MM.1S (cell line): ENCODE data around the gene TMC4.

Source experiments
- DNase-seq: peaks from one replicate; pipeline ENCODE4 v3.0.0-alpha.2; 2015
- H2AFZ ChIP-seq: fragments of 300-600 bp; sonication (generic); 2 replicates; pipeline ENCODE4 v1.6.0; 2016; ENCODE audit warnings: antibody characterized with exemption, low read length
- H3F3A ChIP-seq: fragments of 300-600 bp; sonication (generic); 2 replicates; pipeline ENCODE4 v1.6.1; 2016; ENCODE audit warnings: mild to moderate bottlenecking, antibody characterized with exemption, low read length, moderate library complexity, mixed read lengths; ENCODE audit not compliant: insufficient read depth
- H3K27ac ChIP-seq: fragments of 300-600 bp; sonication (generic); 2 replicates; pipeline ENCODE4 v1.5.1; 2016; ENCODE audit warnings: mild to moderate bottlenecking, low read length
- H3K27me3 ChIP-seq: fragments of 300-600 bp; sonication (generic); replicated peaks from 2 replicates; pipeline ENCODE4 v1.6.0; 2016; ENCODE audit warnings: low read length; ENCODE audit not compliant: insufficient read depth
- H3K36me3 ChIP-seq: fragments of 300-600 bp; sonication (generic); replicated peaks from 2 replicates; pipeline ENCODE4 v1.6.1; 2016; ENCODE audit warnings: mild to moderate bottlenecking, low read length, mixed read lengths; ENCODE audit not compliant: insufficient read depth
- H3K4me1 ChIP-seq: fragments of 300-600 bp; sonication (generic); 2 replicates; pipeline ENCODE4 v1.6.1; 2016; ENCODE audit warnings: low read length, mixed read lengths
- H3K4me2 ChIP-seq: fragments of 300-600 bp; sonication (generic); 2 replicates; pipeline ENCODE4 v1.6.0; 2016; ENCODE audit warnings: low read depth, low read length
- H3K4me3 ChIP-seq: fragments of 300-600 bp; sonication (generic); 2 replicates; pipeline ENCODE4 v1.5.1; 2016; ENCODE audit warnings: low read length, mixed read lengths
- H3K79me2 ChIP-seq: fragments of 300-600 bp; sonication (generic); 2 replicates; pipeline ENCODE4 v1.6.1; 2016; ENCODE audit warnings: mixed run types, low read length, mixed read lengths
- H3K9ac ChIP-seq: fragments of 300-600 bp; sonication (generic); 2 replicates; pipeline ENCODE4 v1.6.1; 2016; ENCODE audit warnings: low read length, mixed read lengths
- H3K9me2 ChIP-seq: fragments of 300-600 bp; sonication (generic); replicated peaks from 2 replicates; pipeline ENCODE4 v1.6.1; 2016; ENCODE audit warnings: mild to moderate bottlenecking, low read length, mixed read lengths; ENCODE audit not compliant: insufficient read depth
- H3K9me3 ChIP-seq: fragments of 300-600 bp; sonication (generic); replicated peaks from 2 replicates; pipeline ENCODE4 v1.6.1; 2016; ENCODE audit warnings: mild to moderate bottlenecking, low read length, mixed read lengths; ENCODE audit not compliant: insufficient read depth
- H4K20me1 ChIP-seq: fragments of 300-600 bp; sonication (generic); 2 replicates; pipeline ENCODE4 v1.6.1; 2016; ENCODE audit warnings: mild to moderate bottlenecking, low read length, moderate library complexity, mixed read lengths; ENCODE audit not compliant: insufficient read depth
- EZH2 ChIP-seq: fragments of 300-600 bp; sonication (generic); optimal IDR thresholded peaks from 2 replicates; pipeline ENCODE3; 2017; ENCODE audit warnings: low read depth, mild to moderate bottlenecking, antibody characterized with exemption, low read length, mixed read lengths
- EZH2phosphoT487 ChIP-seq: fragments of 300-600 bp; sonication (generic); IDR thresholded peaks from 2 replicates; pipeline ENCODE4 v1.6.1; 2018; ENCODE audit warnings: antibody characterized with exemption, low read length
- TF ChIP-seq, protein P1 (sequence below): fragments of 300-600 bp; sonication (generic); IDR thresholded peaks from 2 replicates; pipeline ENCODE4 v1.5.1; 2016; ENCODE audit warnings: antibody characterized with exemption, low read length, mixed read lengths

The TMC4 gene

DNA sequence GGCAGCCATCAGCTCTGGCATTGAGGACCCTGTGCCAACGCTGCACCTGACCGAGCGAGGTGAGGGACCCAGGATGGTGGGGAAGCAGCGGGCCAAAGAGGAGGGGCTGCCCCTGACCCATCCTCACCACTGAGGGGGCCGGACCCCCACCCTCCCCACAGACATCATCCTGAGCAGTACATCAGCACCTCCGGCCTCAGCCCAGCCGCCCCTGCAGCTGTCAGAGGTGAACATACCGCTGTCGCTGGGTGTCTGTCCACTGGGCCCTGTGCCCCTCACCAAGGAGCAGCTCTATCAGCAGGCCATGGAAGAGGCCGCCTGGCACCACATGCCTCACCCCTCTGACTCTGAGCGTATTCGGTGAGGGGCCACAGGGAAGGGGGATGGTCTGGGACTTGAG lies 20.7 kb downstream of the TMC4 start:
- H3K36me3 ChIP-seq: peaks cover 8% of the 10 kb centered on the region
- no peak for DNase-seq
- no peaks in the 10 kb centered on the region for H3K4me1 ChIP-seq
- no peak overlapping the region for H2AFZ ChIP-seq
- no peak overlapping the region for H3K27ac ChIP-seq
- TF ChIP-seq, protein P1, sequence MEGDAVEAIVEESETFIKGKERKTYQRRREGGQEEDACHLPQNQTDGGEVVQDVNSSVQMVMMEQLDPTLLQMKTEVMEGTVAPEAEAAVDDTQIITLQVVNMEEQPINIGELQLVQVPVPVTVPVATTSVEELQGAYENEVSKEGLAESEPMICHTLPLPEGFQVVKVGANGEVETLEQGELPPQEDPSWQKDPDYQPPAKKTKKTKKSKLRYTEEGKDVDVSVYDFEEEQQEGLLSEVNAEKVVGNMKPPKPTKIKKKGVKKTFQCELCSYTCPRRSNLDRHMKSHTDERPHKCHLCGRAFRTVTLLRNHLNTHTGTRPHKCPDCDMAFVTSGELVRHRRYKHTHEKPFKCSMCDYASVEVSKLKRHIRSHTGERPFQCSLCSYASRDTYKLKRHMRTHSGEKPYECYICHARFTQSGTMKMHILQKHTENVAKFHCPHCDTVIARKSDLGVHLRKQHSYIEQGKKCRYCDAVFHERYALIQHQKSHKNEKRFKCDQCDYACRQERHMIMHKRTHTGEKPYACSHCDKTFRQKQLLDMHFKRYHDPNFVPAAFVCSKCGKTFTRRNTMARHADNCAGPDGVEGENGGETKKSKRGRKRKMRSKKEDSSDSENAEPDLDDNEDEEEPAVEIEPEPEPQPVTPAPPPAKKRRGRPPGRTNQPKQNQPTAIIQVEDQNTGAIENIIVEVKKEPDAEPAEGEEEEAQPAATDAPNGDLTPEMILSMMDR: no peak
- TF ChIP-seq EZH2phosphoT487: no peak
- TF ChIP-seq EZH2: no peak
- no peak overlapping the region for H3K4me3 ChIP-seq
- H3K9me2 ChIP-seq: no peaks in the 10 kb centered on the region
- no peak overlapping the region for H3K9ac ChIP-seq
- 0 out of 2 replicates have a peak, but pooled peaks cover 11% of the 10 kb centered on the region for H3F3A ChIP-seq
- H3K4me2 ChIP-seq: no peak overlapping the region
- H3K27me3 ChIP-seq: no peaks in the 10 kb centered on the region
- peaks cover 10% of the 10 kb centered on the region for H3K79me2 ChIP-seq
- no peaks in the 10 kb centered on the region for H4K20me1 ChIP-seq
- H3K9me3 ChIP-seq: no peaks in the 10 kb centered on the region

DNA sequence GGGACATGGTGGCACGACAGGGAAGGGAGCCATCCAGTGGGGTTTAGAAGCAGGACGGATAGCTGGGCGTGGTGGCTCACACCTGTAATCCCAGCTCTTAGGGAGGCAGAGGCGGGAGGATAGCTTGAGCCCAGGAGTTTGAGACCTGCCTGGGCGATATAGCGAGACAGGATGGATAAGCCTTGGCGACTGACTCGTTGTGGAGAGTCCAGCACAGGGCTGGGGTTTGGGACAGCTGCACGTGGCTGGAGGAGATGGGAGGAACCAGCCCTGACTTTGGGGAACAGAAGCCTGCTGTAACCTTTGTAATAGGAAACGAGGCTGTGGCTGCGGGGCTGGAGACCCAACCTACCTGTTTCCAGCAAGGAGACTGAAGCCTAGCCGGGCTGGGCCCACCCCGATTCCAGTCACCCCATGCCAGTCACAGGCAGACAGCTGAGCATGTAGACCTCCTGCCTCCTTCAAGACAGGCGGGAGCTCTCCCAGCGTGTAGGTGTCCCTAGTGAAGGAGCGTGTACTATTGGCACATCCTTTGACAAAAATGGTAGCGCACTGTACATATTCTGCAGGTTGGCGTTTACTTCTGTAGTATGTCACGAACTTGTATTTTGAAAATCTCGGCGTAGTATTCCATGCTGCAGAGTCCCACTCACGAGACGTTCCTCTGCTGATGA lies 21.5 kb downstream of the TMC4 start:
- Histone ChIP-seq H3K4me1 (no peaks in the 10 kb centered on the region), H3K27ac (no peak overlapping the region), H3K79me2 (peaks cover 6% of the 10 kb centered on the region; the same call in 1 of the 2 replicates), H3K4me3 (no peak overlapping the region), H3K9ac (no peak overlapping the region), H3K4me2 (no peak overlapping the region), H3K9me2 (no peaks in the 10 kb centered on the region), H4K20me1 (no peaks in the 10 kb centered on the region), H3F3A (0 out of 2 replicates have a peak, but pooled peaks cover 11% of the 10 kb centered on the region), H3K9me3 (no peaks in the 10 kb centered on the region), H3K27me3 (no peaks in the 10 kb centered on the region), H2AFZ (no peak overlapping the region), H3K36me3 (peaks cover 11% of the 10 kb centered on the region)
- DNase-seq: no peak
- TF ChIP-seq, protein P1: no peak
- TF ChIP-seq EZH2 (no peak), EZH2phosphoT487 (no peak)

DNA sequence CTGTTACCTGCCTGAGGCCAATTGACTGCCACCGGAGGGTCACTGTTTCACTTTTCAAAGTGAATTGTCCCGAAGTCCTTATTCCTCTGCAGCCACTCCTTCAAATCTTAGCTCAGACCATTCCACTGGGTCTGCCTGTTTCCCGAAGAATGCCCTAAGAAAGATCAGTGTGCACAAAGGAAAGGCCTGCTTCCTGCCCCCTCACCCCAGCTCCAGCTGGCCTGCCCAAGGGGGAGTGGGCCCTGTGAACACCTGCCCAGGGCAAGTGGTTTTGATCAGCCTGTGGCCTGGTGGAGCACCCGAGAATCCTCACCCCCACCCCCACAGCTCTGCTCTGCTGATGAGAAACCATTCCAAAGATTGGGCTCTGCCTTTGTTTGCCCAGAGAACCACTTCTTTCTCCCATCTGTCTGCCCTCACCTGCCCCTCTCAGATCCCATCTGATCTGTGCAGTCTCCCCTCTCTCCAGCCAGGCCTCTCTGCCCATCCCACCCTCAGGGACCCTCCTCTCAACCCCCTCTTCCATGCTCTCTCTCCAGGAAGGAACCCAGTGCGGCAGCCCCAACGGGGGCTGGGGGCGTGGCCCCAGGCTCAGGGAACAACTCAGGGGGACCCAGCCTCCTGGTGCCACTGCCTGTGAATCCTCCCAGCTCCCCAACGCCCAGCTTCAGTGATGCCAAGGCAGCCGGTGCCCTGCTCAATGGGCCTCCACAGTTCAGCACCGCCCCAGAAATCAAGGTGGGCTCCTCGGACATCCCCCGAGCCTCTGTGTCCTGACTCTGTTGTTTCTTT lies 23.7 kb downstream of the TMC4 start:
- Histone ChIP-seq H3K27ac (no peak overlapping the region), H2AFZ (no peak overlapping the region), H3K4me2 (no peak overlapping the region), H3K4me3 (no peak overlapping the region), H3K9me2 (no peaks in the 10 kb centered on the region), H3F3A (0 out of 2 replicates have a peak, but pooled peaks cover 10% of the 10 kb centered on the region), H3K27me3 (no peaks in the 10 kb centered on the region), H4K20me1 (no peaks in the 10 kb centered on the region), H3K4me1 (no peaks in the 10 kb centered on the region), H3K79me2 (peaks cover 3% of the 10 kb centered on the region), H3K9me3 (no peaks in the 10 kb centered on the region), H3K9ac (no peak overlapping the region), H3K36me3 (peaks cover 11% of the 10 kb centered on the region)
- no peak for DNase-seq
- no peak for TF ChIP-seq EZH2
- no peak for TF ChIP-seq EZH2phosphoT487
- TF ChIP-seq, protein P1: no peak
